Lower lobe of right lung (tissue), 2 donors: ENCODE measurements around the gene MUC4. TPM values are rescaled to one million over a fixed set of nuclear protein-coding genes. Genes with fewer than 3 reads are reported as not detected.

Experiments used
- ATAC-seq, 2 donors: fragments of 200-7000 bp; cut with Tn5 transposase; one replicate each; pipeline ENCODE4 v1.9.1; 2020 to 2022; ENCODE audit warnings: mild to moderate bottlenecking in 2 of 2, moderate library complexity in 2 of 2
- DNase-seq: peaks from one replicate; pipeline ENCODE4 v3.0.0-alpha.2; 2020
- H3K27ac ChIP-seq: fragments of 200-600 bp; one replicate; pipeline ENCODE4 v1.8.0; 2022
- H3K27me3 ChIP-seq: fragments of 200-600 bp; one replicate; pipeline ENCODE4 v1.8.0; 2022; ENCODE audit warnings: low read depth
- H3K36me3 ChIP-seq: fragments of 200-600 bp; one replicate; pipeline ENCODE4 v1.8.0; 2022; ENCODE audit warnings: mild to moderate bottlenecking
- H3K4me1 ChIP-seq: fragments of 200-600 bp; one replicate; pipeline ENCODE4 v1.8.0; 2022
- H3K4me3 ChIP-seq: fragments of 200-600 bp; one replicate; pipeline ENCODE4 v1.8.0; 2022; ENCODE audit warnings: mild to moderate bottlenecking
- H3K9me3 ChIP-seq: fragments of 200-600 bp; one replicate; pipeline ENCODE4 v1.8.0; 2022
- intact Hi-C: fragments of 100-400 bp; cut with DNase I; formaldehyde crosslinking; loops from one replicate; pipeline ENCODE4 v1.11.0; 2022
- microRNA-seq: library from miRNA; unstranded; fragments of <30 nt; microRNA quantifications from one replicate; pipeline ENCODE4 v1.2.0, GENCODE V29; 2020; ENCODE audit warnings: borderline number of aligned reads
- total RNA-seq: library from RNA; stranded (reverse); fragmentation: NEBNext Ultra II Directional; extraction: Animal tissue kit (Norgen Biotek cat#: 25700); gene quantifications from one replicate; pipeline ENCODE4 v1.2.1, GENCODE V29; 2021
- TF ChIP-seq, protein P1 (sequence below): fragments of 200-600 bp; IDR thresholded peaks from one replicate; pipeline ENCODE4 v1.8.0; 2022; ENCODE audit warnings: antibody characterized with exemption, mild to moderate bottlenecking
- donor health status: DM: no; HTN: yes; CAD: no; lungs with severe emphysema.

Gene MUC4
- total RNA-seq, 1 donor from 2014 or later, result 7.9 TPM

DNA sequence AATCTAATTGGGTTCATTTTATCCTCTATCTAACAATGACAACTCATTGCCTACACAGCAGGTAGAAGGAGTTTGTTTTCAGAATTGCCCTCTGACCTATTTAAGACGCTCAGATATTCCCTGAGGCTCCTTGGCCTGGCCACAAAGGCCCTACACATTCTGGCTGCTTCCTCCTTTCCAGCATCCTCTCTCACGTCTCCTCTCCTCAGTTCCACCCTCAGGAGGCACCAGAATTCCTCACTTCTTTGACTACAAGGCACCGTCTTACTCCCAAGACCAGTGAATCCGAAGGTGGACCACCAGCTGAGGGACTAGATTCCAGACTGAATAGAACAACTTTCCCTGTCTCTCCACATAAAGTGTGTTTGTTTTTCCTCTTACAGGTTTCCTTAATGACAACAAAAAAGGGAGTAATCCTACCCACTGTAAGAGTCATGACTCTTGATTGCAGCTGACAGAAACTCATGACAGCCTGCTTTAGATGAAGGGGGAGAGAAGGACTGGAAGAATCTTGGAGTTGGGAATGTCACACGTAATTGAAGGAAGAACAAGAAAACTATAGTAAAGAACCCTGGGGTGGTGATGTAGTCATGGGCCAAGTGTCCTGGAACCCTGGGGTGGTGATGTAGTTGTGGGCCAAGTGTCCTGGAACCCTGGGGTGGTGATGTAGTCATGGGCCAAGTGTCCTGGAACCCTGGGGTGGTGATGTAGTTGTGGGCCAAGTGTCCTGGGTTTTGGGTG, 112.9 kb downstream of the MUC4 start:
- no peak overlapping the region for H3K4me3 ChIP-seq
- peaks cover 23% of the 10 kb centered on the region for H3K36me3 ChIP-seq
- no peak overlapping the region for H3K27ac ChIP-seq
- TF ChIP-seq, protein P1, sequence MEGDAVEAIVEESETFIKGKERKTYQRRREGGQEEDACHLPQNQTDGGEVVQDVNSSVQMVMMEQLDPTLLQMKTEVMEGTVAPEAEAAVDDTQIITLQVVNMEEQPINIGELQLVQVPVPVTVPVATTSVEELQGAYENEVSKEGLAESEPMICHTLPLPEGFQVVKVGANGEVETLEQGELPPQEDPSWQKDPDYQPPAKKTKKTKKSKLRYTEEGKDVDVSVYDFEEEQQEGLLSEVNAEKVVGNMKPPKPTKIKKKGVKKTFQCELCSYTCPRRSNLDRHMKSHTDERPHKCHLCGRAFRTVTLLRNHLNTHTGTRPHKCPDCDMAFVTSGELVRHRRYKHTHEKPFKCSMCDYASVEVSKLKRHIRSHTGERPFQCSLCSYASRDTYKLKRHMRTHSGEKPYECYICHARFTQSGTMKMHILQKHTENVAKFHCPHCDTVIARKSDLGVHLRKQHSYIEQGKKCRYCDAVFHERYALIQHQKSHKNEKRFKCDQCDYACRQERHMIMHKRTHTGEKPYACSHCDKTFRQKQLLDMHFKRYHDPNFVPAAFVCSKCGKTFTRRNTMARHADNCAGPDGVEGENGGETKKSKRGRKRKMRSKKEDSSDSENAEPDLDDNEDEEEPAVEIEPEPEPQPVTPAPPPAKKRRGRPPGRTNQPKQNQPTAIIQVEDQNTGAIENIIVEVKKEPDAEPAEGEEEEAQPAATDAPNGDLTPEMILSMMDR, result no peak
- no peaks in the 10 kb centered on the region for H3K9me3 ChIP-seq
- intact Hi-C loops, result no loop called here
- DNase-seq (no peak), ATAC-seq (no peak)
- no peaks in the 10 kb centered on the region for H3K4me1 ChIP-seq
- H3K27me3 ChIP-seq, result no peaks in the 10 kb centered on the region

DNA sequence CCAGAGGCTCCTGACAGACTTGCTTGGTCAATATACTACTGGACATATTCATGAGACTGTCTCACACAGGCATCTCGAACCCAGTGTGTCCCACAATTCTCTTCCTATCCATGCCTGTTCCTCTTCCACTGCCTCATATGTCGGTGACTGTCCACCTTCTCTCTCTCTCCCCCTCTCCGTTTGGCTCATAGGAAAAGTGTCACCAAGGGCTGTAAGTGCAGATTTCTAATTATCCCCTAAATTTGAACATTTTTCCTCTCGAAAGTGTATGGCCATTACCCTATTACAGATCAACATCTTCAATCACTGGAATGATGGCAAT, 113.4 kb downstream of the MUC4 start:
- no peaks in the 10 kb centered on the region for H3K4me1 ChIP-seq
- no peaks in the 10 kb centered on the region for H3K9me3 ChIP-seq
- intact Hi-C loops, result no loop called here
- no peak overlapping the region for H3K27ac ChIP-seq
- ATAC-seq (no peak), DNase-seq (no peak)
- no peaks in the 10 kb centered on the region for H3K27me3 ChIP-seq
- TF ChIP-seq, protein P1, result no peak
- peaks cover 28% of the 10 kb centered on the region for H3K36me3 ChIP-seq
- no peak overlapping the region for H3K4me3 ChIP-seq

DNA sequence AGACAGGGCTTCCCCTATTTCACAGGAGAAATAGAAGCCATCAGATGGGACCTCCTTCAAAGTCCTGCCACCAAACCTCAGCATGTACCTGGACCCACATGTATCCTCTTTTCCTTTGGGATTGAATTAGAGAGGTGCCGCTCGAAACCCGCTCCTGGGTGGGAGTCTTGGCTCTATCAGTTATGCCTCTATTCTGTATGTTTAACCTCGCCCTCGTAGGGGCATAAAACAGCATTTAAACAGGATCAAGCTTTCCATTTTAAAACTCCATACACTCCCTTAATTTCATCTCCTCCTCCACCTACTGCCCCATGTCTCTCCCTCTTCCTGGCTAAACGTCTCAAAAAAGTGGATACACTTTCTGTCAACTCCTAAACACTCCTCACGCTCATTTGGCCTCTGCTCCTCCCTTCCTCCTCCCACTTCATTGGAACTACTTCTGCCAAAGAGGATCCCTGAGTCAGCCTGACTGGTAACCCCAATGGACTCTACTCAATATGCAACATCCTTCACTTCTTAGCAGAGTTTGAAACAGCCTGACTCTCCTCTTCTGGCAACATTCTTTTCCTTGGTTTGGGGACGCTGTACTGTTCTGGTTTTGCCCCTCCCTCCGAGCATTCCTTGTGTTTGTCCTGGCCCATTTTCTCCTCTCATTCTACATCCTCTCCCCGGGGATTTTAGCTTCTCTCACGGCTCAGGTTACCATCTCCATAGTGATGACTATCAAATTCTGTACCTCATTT, 114.0 kb downstream of the MUC4 start:
- intact Hi-C loops, result no loop called here
- Histone ChIP-seq H3K9me3 (no peaks in the 10 kb centered on the region), H3K27me3 (no peaks in the 10 kb centered on the region), H3K4me1 (no peaks in the 10 kb centered on the region), H3K27ac (no peak overlapping the region), H3K36me3 (peaks cover 34% of the 10 kb centered on the region), H3K4me3 (no peak overlapping the region)
- DNase-seq (no peak), ATAC-seq (no peak)
- TF ChIP-seq, protein P1, result no peak

Small RNA genes lying within 50 kb of the gene (microRNA-seq; reads per million reads assigned to microRNA genes)
- not detected for gene MIR570

Other genes starting within 250 kb of the MUC4 start
- gene APOD, start 228.0 kb downstream of the MUC4 start, total RNA-seq, result 91.6 TPM
- 14.3 TPM for gene MUC20, start 91.0 kb downstream of the MUC4 start, total RNA-seq
- 56.7 TPM for gene TNK2, start 96.6 kb upstream of the MUC4 start, total RNA-seq